ENCODE data around the gene NR1H2.

The NR1H2 gene

DNA sequence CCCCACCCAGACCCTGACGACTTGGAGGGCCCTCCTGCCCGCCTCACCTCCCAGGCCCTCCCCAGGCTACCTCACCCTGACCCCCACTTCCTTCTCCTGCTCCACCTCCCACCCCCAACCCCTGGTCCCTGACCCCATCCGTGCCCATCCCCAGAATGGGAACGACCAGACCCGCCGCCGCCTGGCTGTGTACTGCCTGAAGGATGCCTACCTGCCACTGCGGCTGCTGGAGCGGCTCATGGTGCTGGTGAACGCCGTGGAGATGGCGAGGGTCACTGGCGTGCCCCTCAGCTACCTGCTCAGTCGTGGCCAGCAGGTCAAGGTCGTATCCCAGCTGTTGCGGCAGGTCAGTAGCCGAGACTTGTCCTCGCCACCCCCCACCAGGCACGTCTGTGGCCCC lies 30.6 kb downstream of the NR1H2 start:
- TF ChIP-seq, protein P1, sequence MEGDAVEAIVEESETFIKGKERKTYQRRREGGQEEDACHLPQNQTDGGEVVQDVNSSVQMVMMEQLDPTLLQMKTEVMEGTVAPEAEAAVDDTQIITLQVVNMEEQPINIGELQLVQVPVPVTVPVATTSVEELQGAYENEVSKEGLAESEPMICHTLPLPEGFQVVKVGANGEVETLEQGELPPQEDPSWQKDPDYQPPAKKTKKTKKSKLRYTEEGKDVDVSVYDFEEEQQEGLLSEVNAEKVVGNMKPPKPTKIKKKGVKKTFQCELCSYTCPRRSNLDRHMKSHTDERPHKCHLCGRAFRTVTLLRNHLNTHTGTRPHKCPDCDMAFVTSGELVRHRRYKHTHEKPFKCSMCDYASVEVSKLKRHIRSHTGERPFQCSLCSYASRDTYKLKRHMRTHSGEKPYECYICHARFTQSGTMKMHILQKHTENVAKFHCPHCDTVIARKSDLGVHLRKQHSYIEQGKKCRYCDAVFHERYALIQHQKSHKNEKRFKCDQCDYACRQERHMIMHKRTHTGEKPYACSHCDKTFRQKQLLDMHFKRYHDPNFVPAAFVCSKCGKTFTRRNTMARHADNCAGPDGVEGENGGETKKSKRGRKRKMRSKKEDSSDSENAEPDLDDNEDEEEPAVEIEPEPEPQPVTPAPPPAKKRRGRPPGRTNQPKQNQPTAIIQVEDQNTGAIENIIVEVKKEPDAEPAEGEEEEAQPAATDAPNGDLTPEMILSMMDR (conservative IDR thresholded peaks at IDR 0.05), result no peak
- H3K27ac ChIP-seq, result no peak overlapping the region

DNA sequence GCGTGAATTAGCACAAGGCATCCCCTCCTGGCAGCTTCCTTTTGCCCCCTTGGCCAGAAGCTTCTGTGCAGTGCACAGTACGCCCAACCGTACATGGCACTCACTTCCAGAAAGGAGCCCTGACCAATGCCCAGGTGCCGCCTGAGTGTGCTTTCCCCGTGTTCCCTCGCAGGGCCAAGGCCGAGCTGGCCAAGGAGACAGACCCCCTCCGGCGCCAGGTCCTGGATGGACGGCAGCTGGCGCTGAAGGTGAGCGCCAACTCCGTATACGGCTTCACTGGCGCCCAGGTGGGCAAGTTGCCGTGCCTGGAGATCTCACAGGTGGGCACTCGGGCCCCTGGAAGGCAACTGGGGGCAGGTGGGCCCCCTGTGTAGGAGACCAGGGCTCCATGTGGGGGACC lies 33.1 kb downstream of the NR1H2 start:
- TF ChIP-seq, protein P1 (conservative IDR thresholded peaks at IDR 0.05), result no peak
- H3K27ac ChIP-seq, result no peak overlapping the region

DNA sequence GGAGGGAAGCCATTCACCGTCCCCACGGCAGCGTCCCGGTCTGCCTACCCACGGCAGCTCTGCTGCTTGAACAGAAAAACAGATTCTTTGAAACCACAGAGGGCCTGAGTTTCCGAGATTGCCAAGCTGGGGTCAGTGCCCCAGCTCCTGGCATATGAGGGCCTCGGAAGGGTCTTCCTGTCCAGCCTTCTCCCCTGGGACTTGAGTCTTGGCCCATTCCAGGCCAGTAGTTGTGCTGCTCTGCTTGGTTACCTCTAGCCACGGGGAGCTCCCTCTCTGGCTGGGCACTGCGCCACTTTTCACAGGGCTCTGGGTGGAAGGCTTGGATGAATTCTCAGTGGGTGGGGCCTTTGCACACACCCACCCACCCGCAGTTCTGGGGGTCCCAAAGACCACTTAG lies 33.9 kb downstream of the NR1H2 start:
- TF ChIP-seq, protein P1 (conservative IDR thresholded peaks at IDR 0.05), result no peak
- no peak overlapping the region for H3K27ac ChIP-seq

DNA sequence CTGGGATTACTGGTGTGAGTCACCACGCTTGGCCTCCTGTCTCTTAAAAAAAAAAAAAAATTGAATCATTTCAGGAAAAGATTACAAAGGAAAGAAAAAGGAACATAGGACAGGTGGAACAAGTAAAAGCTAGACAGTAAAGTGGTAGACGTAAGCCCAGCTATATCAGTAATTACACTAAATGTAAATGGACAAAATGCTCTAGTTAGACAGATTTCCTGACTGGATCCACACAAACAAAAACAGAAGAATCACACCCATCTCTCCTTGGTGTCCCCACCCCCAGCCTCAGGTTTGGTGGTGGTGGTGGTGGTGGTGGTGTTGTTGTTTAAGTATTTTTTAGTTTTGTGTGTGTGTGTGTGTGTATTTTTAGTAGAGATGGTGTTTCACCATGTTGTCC lies 36.2 kb downstream of the NR1H2 start:
- H3K27ac ChIP-seq, result no peak overlapping the region
- TF ChIP-seq, protein P1 (conservative IDR thresholded peaks at IDR 0.05), result no peak

DNA sequence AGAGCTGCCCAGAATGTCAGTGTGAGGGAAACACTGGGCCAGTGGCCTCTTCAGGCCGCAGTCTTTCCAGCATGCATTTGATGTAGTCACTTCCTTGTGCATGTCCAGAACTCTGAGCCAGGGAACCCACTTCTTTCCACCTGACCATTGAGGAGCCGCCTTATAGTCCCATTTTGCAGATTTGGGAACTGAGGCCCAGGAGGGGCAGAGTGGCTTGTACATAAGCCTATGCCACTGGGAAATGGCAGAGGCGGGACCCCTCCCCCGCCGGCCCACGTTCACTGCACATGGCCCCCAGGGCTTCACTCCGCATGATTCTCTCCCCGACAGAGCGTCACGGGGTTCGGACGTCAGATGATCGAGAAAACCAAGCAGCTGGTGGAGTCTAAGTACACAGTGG lies 36.8 kb downstream of the NR1H2 start:
- no peak overlapping the region for H3K27ac ChIP-seq
- TF ChIP-seq, protein P1 (conservative IDR thresholded peaks at IDR 0.05), result no peak

DNA sequence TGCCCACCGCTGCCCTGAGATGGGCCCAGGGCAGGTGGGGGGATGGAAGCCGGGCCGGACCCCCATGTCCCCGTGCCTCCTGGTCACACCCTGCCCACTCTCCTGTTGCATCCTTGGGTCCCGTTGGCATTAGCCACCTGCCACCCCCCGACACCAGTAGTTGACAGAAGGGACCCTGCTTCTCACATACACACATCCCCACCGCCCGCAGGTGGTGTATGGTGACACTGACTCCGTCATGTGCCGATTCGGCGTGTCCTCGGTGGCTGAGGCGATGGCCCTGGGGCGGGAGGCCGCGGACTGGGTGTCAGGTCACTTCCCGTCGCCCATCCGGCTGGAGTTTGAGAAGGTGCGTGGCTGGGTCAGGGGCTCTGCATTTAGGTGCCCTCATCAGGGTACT lies 37.3 kb downstream of the NR1H2 start:
- H3K27ac ChIP-seq, result no peak overlapping the region

DNA sequence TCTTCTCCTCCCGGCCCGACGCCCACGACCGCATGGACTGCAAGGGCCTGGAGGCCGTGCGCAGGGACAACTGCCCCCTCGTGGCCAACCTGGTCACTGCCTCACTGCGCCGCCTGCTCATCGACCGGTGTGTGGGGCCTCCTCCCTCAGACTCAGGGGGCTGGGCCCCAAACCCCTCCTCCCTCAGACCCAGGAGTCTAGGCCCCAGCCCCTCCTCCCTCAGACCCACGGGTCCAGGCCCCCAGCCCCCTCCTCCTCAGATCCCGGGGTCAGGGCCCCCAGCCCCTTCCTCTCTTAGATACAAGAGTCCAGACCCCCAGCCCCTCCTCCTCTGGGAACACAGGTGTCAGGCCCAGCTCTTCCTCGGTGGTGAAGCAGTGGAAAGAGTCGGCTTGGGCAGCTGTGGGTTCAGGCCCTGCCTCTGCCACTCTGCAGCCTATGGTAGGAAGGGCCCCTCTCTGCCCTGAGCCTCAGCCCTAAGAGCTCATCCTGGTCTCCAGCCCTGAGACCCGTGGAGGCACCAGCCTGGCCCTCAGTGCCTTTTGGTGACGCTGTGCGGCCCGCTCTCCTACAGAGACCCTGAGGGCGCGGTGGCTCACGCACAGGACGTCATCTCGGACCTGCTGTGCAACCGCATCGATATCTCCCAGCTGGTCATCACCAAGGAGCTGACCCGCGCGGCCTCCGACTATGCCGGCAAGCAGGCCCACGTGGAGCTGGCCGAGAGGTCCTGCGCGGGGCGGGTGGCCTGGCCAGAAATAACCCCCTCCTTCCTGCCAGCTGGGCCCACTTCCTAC lies 38.8 kb downstream of the NR1H2 start:
- H3K27ac ChIP-seq, result no peak overlapping the region
- TF ChIP-seq, protein P1 (conservative IDR thresholded peaks at IDR 0.05), result peak; percentile 78

More for the DNA sequence above, 37.3 kb downstream of the NR1H2 start:
- TF ChIP-seq, protein P1 (conservative IDR thresholded peaks at IDR 0.05), result no peak
